Non-pigmented ciliary epithelial cell (primary cell): ENCODE results near the gene UTP25.
A peak's percentile ranks its signal among the peaks of the same experiment; 100 is the strongest.
"Not testable (repeated sequence)": the region's sequence is repeated elsewhere in the genome, so short reads cannot be mapped to it uniquely, and the experiment has no call there.

Experiments
- DNase-seq: peaks from one replicate; pipeline ENCODE4 v3.0.0-alpha.2; 2010; ENCODE audit warnings: low read depth

The UTP25 gene

DNA sequence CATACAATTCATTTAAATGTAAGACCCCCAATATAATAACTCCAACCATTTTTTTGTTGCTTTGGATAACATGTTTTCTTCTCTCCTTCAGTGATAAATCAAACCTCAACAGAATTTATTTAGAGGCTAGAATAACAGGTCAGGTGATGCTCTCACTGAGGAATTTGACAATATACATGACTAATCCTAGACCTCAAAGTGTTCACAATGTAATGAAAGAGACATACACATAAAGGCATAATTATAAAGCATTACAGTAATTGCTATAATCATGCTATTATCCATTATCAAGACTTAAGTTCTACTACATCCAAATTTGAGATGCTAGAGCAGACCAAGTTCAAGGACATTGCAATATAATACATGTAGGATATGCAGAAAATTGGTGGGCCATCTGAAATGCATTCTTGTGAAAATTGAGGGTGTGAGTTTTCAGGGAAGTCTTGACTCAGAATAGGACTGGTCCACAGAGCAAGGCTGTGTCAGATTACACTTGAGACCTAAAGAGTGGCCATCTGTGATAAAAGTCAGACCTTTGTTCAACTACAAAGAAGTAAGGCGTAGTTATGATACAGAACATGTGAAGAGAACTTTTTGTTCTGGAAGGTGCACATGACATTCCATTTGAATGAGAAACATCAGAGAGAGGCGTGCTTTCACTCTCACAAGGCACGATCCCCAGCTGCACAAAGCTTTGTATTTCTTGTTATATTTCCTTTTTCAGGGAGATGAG lies 45.5 kb downstream of the UTP25 start:
- DNase-seq = peak; percentile 66

DNA sequence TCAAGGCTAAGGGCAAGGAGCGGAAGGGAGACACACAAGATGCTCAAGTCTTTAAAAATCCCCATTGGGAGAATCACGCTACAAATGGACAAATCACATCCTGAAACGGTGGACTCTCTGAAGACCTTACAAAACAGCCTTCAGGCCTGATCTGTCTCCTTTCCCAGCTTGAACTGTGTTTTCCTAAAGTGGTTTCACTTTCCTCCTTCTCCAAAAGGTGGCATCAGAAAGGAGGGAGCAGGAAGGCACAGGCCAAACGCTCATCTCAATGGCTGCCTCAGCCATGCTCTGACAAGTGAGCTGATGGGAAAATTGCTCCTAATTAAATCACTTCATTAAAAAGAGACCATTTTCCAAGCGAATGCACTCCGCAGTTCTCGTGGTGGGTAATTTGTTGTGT lies 47.7 kb downstream of the UTP25 start:
- DNase-seq = no peak

DNA sequence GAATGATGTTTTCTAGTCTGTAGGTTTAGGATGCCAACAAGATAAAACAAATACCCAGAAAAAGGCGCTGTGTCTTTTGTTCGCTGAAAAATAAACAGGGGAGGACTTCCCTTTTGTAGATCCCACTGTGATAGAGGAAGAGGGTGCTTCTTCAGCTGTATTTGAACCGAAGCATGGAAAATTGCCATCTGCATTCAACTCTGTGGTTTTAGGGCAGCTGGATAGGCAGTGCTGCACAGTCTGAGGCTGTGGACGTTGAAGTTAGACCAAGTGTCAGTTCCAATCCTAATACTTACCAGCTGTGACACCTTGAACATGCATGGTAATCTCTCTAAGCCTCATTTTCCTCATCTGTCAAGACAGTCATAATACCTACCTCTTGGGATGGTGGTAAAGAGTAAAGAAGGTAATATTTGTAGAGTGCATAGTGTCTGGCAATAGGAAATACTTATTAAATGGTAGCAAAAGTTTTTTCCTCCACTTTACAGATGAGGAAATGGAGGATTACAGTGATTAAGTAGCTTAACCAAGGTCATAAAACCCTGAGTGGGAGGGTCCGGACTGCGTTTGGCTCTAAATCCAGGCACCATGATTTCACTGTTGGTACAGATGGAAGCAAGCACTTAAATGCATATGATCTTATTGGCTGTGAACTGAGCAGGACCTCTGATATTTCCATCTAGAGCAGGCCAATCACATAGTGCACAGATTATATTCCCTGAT lies 48.5 kb downstream of the UTP25 start:
- DNase-seq = no peak

DNA sequence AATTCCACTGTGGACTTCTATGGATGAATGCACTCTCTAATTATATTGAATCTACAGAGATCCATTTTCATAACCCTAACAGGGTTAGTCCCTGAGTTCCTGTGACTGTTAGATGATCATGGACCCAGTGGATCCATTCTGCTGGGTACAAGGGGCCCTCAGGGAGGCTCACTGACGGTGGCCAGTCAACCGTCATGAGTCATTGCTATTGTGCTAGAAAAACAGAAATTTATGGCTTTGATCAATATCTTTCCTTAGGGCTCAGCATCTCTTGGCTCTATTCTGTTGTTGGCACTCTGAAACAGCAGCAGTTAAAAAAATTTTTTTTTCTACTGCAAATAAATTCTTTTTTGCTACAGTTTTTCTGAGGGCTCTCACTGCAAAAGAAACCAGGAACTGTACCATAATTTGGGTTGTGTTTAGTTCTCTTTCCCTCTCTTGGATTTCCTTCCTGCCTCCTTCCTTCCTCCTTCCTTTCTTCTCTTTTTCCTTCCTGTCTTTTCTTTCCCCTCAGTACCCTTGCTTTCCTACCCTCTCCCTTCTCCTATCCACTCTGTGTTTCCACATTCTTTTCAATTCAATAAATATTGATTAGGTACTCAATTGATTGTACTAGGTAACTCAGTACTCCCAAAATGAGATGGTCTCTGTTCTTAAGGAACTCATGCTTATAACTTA lies 49.5 kb downstream of the UTP25 start:
- no peak for DNase-seq

DNA sequence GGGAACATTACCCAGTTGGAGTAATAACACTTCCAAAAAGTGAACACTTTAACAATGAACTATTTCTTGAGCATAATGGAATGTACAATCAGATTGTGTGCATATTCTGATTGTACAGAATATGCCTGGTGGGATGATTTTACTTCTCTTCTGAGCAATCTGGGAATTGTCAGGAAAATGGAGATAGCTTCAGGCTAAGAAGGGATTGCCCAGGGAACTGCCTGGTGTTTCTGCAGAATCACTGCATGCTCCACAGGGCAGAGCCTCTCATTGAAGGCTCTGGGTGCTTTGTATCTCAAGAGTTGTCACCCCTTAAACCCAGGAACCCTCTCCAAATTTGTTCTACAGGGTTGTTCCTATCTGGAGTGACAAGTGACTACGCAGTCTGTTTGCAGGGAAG lies 51.2 kb downstream of the UTP25 start:
- DNase-seq = no peak

DNA sequence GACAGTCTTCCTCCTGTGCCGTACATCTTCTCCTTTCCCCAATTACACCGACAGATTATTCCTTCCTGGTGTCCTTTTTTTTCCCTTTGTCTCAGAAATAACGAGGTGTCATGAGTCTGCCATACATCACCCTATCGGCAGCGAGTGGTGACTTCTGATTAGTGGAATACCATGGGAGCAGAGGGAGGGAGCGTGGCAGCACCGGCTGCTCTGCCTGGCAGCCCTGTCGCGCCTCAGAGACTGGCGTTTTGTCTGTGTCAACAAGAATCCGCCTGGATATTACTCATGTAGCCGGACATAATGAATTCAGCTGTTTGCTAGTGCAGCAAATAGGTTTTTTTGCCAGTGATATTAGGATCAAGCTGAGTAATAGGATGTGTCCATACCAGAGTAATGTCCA lies 51.8 kb downstream of the UTP25 start:
- DNase-seq = no peak

DNA sequence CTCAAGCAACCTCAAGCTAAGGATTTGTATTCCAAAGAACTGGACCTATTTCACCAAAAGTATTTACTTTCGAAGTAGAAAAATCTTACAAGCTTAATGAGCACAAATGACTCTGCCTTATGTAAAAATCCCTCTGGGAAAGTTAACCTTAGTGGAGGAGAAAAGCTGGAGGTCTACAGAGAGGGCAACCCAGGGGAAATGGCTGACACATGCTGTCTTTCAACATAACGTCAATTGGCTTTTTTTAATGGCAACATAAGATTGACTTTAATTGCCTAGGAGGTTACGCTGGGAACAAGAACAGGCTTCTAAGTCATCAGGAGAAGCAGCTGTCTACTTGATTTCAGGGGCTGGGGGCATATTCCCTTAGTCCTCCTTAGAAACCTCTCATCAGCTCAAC lies 52.3 kb downstream of the UTP25 start:
- no peak for DNase-seq

DNA sequence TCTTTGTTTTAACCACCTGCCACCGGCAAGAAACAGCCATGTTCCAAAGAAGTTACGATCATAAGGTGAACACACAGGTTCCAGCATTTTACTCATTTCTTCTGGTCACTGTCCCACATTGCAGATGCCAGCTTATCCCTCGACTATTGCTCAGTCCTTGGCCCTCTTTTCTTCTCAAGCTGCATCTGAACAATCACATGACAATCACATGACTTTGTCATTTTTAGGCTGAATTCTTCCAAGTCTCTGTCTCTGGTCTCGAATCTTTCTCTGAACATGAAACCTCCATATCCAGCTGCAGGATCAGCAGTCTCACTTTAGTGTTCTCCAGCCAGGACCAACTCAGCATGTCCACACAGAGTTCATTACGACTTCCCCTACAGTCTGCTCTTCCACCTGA lies 53.8 kb downstream of the UTP25 start:
- no peak for DNase-seq

DNA sequence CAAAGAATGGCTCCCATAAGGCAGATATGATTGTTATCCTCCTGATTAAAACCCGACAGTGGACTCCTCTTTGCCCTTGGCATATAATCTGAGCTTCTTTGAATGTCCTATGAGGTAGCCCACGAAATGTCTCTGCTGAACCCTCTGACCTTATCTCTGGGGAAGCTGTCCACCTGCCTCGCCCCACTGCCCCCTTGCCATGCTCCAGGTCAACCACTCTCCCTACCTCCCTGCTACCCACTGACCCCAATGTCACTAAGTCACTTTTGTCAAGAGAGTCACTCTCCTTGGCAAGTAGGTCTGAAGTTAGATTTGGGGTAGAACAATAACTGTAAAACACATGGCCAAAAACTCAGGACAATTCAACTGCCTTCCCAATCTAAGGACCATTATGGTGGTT lies 54.5 kb downstream of the UTP25 start:
- no peak for DNase-seq

DNA sequence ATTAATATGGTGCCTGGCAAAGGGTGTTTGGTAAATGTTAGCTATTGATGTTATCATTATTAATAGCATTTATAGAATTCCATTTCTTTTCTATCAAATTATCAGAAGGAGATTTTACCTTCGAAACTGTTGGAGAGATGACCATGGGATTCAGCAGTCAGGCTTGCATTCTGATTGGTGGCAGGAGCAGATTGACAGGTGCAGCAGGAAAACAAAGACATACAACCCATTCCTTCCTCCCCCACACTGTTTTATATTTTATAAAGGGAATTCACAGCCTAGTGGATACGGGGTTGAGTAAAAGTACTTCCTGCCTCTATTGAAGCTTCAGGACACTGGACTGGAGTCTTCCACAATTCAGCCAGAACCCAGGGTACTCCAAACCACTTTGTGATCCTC lies 55.2 kb downstream of the UTP25 start:
- DNase-seq = no peak

DNA sequence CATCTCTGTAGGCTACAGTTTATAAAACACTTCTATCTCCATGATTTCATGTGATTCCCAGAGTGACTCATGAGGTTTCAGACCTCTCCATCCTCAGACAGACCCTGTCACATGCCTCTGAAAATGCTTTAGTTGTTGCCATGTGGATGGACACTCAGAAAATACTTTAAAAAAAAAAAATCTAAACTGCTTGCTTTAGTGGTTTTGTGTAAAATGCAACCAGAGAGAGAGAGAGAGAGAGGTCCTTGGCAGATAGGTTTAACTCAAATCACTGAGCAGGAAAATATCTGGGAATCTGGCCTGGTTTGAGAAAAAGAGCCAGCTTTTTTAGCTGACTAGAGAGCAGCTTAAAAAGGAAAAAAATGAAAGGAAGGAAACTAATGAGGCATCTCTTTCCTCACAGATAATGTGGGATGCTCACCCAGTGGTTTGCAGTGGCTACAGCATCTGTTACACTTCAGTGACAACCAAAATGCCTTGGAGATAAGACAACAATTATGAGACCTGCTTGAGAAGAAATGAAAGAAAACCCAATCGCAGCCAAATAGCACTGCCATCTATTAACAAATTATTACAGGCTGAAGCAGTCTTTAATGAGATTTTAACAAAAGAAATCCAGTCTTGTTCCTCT lies 55.7 kb downstream of the UTP25 start:
- no peak for DNase-seq

DNA sequence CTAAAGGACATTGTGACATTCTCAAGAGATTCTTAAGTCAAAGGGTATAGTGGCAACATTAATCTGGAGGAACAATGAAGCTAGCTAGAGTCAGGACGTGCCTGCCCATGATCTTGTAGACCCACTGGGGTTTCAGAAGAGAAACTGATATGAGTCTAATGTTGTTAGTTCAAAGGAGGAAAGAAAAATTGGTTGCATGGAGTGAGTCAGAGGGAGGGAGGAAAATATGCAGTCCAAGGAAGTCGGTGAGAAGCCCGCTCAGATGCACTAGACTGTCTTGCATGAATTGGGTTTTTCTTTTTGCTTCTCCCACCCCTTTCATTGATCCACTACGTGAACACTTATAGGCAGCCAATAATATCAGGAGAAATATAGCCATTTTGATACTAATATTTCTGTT lies 56.5 kb downstream of the UTP25 start:
- DNase-seq = no peak

DNA sequence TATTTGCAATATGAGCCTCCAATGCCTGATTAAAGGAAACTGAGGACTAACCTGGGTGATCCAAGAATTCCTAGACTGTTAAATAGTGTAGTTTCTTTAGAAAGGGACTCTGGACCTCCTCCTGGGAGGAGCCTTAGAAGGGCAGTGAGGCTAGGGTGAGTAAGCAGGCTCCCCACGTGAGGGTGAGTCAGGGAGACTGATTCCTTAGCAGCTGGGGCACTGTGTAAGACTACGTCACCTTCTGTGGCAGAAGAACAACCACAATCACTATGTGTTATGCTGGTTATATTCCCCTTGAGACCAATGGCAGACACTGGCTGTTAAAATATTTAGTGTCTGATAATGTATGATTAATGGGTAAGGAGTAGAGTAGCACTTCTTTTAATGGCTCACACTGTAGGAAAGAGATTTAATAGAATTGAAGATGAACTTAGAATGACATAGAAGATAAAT lies 56.9 kb downstream of the UTP25 start:
- peak; percentile 99 for DNase-seq

DNA sequence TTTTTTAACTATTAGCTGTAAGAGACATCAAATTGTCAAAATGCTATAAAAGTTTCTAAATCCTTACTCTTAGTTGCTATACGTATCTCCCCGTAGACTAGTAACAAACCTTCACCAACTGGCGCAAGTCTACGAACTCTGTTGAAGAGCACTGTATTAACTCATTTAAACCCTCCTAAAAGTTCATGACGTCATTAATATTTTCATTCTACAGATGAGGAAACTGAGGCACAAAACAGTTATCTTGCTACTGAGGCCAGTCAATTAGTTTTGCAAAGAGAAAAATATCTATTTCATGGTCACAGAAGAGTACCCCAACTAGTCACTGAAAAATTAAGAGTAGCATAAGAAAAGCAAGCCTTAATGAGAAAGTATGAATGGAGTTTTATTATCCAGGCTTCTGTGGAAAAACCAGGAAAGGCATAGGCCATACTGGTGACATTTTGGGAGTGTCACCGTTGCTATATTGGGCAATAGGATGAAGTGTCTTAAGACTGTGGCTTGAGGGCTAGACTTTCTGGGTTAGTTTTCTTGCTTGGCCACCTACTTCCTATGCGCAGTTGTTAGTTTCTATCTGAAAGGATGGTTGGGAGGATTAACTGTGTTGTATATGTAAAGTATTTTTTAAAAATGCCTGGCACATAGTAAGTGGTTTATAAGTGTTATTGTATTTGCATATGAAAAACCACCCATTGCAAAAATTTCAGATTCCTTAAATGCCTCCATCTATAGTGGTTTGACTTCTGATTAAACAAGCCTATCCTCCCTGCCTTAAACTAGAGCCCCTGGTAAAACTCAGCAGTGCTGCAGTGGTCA lies 57.8 kb downstream of the UTP25 start:
- DNase-seq = no peak

DNA sequence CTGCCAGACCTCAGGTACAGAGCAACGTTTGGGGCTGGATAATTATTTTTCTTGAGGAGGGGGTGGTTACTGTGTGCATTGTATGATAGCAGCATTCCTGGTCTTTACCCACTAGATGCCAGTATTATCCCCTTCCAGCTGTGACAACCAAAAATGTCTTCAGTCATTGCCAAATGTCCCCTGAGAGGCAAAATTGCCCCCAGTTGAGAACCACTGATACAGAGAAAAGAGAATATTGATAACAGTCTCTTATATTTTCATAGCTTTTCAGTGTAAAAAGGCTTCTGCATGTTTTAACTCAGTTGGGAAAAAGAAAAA lies 58.4 kb downstream of the UTP25 start:
- no peak for DNase-seq

DNA sequence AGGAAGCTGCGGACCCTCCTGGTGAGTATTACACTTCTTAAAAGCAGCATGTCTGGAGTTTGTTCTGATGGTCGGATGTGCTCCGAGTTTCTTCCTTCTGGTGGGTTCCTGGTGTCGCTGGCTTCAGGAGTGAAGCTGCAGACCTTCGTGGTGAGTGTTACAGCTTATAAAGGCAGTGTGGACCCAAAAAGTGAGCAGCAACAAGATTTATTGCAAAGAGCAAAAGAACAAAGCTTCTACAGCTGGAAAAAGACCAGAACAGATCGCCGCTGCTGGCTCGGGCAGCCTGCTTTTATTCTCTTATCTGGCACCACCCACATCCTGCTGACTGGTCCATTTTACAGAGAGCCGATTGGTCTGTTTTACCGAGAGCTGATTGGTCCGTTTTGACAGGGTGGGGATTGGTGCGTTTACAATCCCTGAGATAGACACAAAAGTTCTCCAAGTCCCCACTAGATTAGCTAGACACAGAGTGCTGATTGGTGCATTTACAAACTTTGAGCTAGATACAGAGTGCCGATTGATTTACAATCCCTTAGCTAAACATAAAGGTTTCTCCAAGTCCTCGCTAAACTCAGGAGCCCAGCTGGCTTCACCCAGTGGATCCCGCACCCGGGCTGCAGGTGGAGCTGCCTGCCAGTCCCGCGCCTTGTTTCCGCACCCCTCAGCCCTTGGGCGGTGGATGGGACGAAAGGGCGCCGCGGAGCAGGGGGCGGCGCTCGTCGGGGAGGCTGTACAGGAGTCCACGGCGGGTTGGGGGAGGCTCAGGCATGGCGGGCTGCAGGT lies 60.7 kb downstream of the UTP25 start:
- DNase-seq = not testable (repeated sequence)

DNA sequence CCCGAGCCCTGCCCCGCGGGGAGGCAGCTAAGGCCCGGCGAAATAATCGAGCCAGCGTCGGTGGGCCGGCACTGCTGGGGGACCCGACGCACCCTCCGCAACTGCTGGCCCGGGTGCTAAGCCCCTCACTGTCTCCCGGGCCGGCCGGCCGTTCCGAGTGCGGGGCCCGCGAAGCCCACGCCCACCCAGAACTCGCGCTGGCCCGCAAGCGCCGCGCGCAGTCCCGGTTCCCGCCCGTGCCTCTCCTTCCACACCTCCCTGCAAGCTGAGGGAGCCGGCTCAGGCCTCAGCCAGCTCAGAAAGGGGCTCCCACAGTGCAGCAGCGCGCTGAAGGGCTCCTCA lies 61.3 kb downstream of the UTP25 start:
- DNase-seq = no peak

DNA sequence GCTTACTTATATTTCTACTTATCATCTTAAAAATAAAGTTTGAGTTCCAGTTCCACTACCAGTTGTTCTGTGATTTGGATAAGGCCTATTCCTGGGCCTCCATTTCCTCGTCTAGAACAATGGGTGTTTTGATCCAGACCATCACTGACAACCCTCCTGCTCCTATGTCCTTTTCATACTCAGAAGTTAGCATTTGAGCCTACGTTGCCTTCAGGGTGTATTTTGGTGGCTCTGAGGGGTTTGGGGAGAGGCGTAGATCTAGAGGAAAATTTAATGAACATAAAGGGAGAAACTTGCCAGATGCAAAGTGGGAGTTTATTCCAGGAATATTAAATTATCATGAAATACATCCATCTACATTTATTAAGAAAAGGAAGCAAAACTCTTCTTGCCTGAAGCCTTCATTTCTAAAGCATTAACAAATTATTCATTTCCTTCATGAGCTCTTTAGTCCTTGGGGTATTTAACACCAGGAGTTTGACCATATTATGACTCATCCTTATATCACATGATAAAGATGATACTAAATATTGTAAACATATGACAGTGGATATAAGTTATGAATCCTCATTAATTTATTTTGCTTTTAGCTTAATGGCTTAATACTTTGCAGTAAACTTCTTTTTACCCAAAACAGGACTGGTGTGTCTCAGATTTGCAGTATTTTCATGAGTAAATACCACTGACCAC lies 63.0 kb downstream of the UTP25 start:
- no peak for DNase-seq

DNA sequence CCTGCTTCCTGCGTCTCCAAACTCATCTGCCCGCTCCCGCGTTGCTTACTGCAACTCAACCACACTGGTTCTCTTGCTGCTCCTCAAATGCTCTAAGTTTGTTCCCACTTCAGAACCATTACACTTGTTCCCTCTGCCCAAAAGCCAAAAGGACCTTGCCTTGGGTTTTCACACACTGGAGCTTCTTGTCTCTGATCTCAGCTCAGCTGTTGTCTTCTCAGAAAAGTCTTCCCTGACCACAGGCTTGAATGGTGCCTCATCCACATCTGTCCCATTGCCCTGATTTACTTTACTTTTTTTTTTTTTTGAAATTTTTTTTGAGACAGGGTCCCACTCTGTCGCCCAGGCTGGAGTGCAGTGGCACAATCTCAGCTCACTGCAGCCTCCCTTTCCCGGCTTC lies 66.0 kb downstream of the UTP25 start:
- no peak for DNase-seq

DNA sequence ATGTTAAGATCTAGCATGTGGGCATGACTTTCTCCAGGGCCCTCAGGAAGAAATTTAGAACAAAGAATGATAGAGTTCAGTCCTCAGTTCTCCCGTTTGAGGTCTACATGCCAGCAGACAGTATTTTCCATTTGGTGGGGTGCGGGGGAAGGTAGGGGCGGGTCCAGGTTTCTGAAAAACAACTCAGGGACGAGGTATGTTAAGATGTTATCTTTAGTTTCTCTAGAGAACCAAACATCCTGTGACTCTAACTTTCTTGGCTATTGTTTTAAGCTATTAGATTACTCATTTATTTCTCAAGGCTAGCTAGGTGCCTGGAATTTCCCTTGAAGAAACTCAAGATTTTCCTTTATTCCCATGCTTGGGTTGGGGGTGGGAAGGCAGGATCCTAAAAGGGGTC lies 67.9 kb downstream of the UTP25 start:
- DNase-seq = peak; percentile 72

DNA sequence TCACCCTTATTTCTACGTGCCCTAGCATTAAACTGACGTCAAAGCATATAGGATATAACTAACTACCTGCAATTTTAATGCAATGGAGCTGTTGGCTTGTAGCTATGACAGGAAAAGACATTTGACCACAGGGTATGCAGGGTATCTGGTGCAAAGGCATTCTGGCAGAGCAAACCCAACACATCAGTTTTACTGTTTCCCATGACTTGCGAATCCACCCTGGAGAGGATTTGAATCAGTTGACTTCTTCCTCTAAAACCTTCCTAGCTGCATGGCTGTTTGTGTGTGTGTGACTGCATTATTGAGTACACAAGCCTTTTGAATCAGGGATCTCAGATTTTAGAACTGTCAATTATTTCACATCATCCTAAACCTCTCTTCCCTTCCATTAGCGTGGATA lies 68.6 kb downstream of the UTP25 start:
- DNase-seq = no peak
